Measurements from ENCODE around the gene RDH16. TPM values are rescaled to one million over a fixed set of nuclear protein-coding genes. Genes with fewer than 3 reads are reported as not detected.

The RDH16 gene
- total and polyA plus RNA-seq, 2 donors (not counting 3 experiments of a cell fraction or from before 2014, with no cell fraction given): 0.08 to 0.29 TPM

DNA sequence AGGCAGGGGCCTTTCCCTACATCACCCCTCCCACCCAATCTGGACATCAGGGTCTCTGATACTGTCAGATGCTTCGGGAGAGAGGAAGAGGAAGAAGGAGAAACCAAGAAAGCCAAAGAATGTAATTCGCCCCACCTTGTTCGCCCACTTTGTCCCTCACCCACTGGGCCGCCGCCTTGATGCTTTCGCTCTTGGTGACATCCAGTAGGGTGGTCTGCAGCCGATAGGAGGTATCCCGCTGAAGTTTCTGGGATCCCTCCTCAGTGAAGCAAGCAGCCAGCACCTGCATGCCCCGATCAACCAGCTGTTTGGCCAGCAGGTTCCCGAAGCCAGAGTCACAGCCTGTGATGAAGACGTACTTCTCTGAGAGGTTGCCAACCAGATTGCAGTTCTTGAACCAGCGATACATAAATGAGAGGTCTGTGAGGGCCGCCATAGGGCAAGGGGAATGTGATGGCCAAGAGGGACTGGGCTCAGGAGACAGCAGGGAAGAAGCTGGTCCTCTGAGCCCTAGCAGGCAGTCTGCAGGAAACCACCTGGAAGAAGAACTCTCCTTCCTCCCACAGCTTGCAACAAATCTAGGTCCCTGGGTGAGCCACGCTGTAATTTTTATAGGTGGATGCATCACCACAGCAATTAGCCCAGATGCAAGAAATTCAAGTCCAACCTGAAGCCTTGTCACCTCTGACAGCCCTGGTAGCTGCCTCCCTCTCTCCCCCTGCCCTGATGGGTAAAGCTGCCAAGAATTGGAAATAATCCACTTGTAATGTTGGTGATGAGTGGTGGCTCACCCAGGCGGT lies 23.4 kb downstream of the RDH16 start, which contains the start of gene SDR9C7:
Gene SDR9C7 (minus strand): TSS at position 583 of the 800 bp plus-strand sequence. CDS start 147 bp downstream, at position 436.
- Histone ChIP-seq H3K9me1 (replicated peaks; ENCODE audit: control insufficient read depth, extremely low read depth, insufficient read depth, low read length) (no peaks in the 10 kb centered on the region), H3K4me1 (ENCODE audit: control insufficient read depth, extremely low read depth, insufficient read depth, low read length) (no peaks in the 10 kb centered on the region), H3K36me3 (ENCODE audit: control insufficient read depth in 2 of 2, extremely low read depth in 1 of 2, insufficient read depth in 2 of 2, low read length in 2 of 2) (no peaks in the 10 kb centered on the region), H4K20me1 (replicated peaks; ENCODE audit: control insufficient read depth, extremely low read depth, insufficient read depth, low read length) (no peaks in the 10 kb centered on the region), H2AFZ (ENCODE audit: low read depth, low read length) (no peak within 1 kb of the TSS), H3K4me2 (ENCODE audit: insufficient read depth, low read length) (no peak within 1 kb of the TSS), H3K27me3 (ENCODE audit: control insufficient read depth in 2 of 2, insufficient read depth in 2 of 2, low read length in 2 of 2) (peaks cover 0 to 4% of the 10 kb centered on the region in 2 experiments), H3K9me3 (replicated peaks; ENCODE audit: control insufficient read depth, insufficient read depth, low read length) (no peaks in the 10 kb centered on the region), H3K79me2 (ENCODE audit: control insufficient read depth, insufficient read depth, low read length) (no peaks in the 10 kb centered on the region), H3K27ac (ENCODE audit: insufficient read depth, low read depth, low read length) (no peak within 1 kb of the TSS), H3K4me3 (replicated peaks in 1 of 3; ENCODE audit: insufficient read depth in 1 of 3, low read depth in 1 of 3, low read length in 3 of 3) (no peak within 1 kb of the TSS), H3K9ac (replicated peaks; ENCODE audit: extremely low read depth, insufficient read depth, low read length) (no peak within 1 kb of the TSS)
- ChIA-PET CTCF (no interaction called here), POLR2A (no interaction called here)
- dilution Hi-C loops (cut with MboI; ENCODE audit: extremely low pct_ligation_motif_present, low sequenced_read_pairs): no loop called here
- no TSS peak for BruUV-seq (replicated peaks)
- TF ChIP-seq, protein P1, sequence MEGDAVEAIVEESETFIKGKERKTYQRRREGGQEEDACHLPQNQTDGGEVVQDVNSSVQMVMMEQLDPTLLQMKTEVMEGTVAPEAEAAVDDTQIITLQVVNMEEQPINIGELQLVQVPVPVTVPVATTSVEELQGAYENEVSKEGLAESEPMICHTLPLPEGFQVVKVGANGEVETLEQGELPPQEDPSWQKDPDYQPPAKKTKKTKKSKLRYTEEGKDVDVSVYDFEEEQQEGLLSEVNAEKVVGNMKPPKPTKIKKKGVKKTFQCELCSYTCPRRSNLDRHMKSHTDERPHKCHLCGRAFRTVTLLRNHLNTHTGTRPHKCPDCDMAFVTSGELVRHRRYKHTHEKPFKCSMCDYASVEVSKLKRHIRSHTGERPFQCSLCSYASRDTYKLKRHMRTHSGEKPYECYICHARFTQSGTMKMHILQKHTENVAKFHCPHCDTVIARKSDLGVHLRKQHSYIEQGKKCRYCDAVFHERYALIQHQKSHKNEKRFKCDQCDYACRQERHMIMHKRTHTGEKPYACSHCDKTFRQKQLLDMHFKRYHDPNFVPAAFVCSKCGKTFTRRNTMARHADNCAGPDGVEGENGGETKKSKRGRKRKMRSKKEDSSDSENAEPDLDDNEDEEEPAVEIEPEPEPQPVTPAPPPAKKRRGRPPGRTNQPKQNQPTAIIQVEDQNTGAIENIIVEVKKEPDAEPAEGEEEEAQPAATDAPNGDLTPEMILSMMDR (IDR thresholded peaks at IDR 0.05; ENCODE audit: extremely low read depth in 1 of 2, insufficient read depth in 1 of 2, low read depth in 1 of 2, low read length in 2 of 2): no peak
- TF ChIP-seq MYC (IDR thresholded peaks at IDR 0.05; ENCODE audit: low read depth, low read length): no peak
- TF ChIP-seq POLR2AphosphoS5 (IDR thresholded peaks at IDR 0.05; ENCODE audit: insufficient read depth, low read depth, low read length): no peak
- TF ChIP-seq JUN (IDR thresholded peaks at IDR 0.05; ENCODE audit: borderline replicate concordance, insufficient read depth, insufficient read length, low read depth): no peak
- TF ChIP-seq POLR2A (IDR thresholded peaks at IDR 0.05; ENCODE audit: low read depth, low read length): no peak
- TF ChIP-seq, protein P2, sequence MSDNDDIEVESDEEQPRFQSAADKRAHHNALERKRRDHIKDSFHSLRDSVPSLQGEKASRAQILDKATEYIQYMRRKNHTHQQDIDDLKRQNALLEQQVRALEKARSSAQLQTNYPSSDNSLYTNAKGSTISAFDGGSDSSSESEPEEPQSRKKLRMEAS (IDR thresholded peaks at IDR 0.05; ENCODE audit: insufficient read depth, insufficient read length): no peak
- no peak for TF ChIP-seq GATA2 (IDR thresholded peaks at IDR 0.05; ENCODE audit: insufficient read depth, insufficient read length, low read depth, low read length)
- no peak for TF ChIP-seq EZH2 (IDR thresholded peaks at IDR 0.05; ENCODE audit: borderline replicate concordance, low read depth, low read length, severe bottlenecking)
- DNase-seq (ENCODE audit: low read depth, low spot score) (no peak), FAIRE-seq (no peak)
- intact Hi-C loops (cut with micrococcal nuclease): no loop called here
